ENCODE measurements around the gene ZNF70.
"Not testable (repeated sequence)": the region's sequence is repeated elsewhere in the genome, so short reads cannot be mapped to it uniquely, and the experiment has no call there.

ZNF70 gene

DNA sequence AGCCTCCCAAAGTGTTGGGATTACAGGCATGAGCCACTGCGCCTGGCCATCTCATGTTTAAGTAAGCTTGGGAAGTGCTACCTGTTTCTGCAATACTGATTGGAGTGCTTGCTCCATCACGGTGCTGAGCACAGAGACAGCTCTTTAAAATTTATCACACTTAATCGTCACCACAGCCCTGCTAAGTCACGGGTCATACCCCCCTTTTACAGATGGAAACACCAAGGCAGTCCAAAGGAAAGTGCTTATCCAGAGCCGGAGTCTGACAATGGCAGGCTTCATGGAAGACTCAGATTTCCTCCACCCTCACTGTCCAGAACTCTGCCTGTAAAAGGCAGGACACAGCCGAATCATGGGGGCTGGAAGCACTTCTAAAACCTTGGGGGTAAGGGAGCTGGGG is 9.1 kb upstream of the ZNF70 start:
- H3K4me3 ChIP-seq (ENCODE audit: low read depth, low read length): no peak overlapping the region

DNA sequence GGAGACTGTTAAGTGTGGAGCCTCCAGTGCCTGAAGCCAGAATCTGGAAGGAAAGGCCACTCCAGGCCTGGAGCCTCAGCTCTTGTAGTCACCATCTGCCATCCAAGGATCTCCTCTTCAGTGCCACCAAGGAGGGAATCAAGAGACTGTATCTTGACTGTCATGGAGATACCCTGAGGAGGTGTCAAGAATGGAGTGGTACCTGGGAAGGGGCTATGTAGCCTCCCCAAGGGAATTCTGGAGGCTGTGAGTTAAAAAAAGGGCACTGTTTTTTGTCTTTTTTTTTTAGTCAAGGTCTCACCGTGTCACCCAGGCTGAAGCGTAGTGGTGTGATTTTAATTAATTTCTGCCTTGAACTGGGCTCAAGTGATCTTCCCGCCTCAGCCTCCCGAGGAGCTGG is 8.7 kb upstream of the ZNF70 start:
- no peak overlapping the region for H3K4me3 ChIP-seq (ENCODE audit: low read depth, low read length)

DNA sequence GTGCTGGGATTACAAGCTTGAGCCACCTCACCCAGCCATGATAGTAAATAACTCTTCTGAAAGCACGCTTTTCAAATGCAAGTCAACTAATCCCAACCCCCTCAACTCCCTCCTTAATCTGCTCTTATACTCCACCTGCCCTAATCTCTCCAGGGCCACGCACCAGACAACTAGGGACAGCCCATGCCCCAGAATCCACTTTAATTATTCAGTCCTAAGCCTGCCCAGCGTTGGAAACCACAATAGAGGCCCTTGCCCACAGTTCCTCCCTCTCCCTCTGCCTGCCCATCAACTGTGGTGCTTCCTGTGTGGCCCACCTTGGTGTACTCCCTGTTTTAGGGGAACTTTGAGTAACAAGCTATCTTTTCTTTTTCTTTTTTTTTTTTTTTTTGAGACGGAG is 6.0 kb upstream of the ZNF70 start:
- H3K4me3 ChIP-seq (ENCODE audit: low read depth, low read length): no peak overlapping the region

GRCh38 chr22:23755711-23756110 is 4.8 kb upstream of the ZNF70 start:
- no peak overlapping the region for H3K4me3 ChIP-seq (ENCODE audit: low read depth, low read length)

DNA sequence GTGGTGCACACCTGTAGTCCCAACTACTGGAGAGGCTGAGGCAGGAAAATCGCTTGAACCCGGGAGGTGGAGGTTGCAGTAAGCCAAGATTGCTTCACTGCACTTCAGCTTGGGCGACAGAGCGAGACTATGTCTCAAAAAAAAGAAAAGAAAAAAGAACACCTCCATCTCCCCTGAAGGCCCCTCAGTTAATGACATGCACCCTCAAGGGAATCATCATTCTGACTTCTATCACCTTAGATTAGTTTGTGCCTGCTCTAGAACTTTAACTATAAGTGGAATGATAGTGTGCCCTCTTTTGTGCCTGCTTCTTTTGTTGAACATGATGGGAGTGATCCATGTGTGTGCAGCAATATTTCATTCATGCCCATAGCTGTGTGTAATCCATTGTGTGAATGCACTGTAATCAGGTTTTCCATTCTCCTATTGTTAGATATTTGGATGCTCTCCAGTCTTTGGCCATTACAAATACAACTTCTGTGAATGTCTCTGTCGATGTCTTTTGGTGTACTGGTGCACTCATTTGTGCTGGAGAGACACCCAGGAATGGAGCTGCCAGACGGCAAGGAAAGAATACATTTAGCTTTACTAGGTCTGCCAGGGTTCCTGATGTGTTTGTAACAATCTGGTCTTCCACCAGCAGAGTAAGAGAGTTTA is 4.2 kb upstream of the ZNF70 start:
- no peak overlapping the region for H3K4me3 ChIP-seq (ENCODE audit: low read depth, low read length)

GRCh38 chr22:23754220-23754919 is 3.5 kb upstream of the ZNF70 start, which contains the start of gene VPREB3:
TSS of gene VPREB3 (minus strand) at chr22:23754425. CDS start at chr22:23754363, 62 bp downstream.
- H3K4me3 ChIP-seq (ENCODE audit: low read depth, low read length): no peak within 1 kb of the TSS

- no peak overlapping the region for H3K4me3 ChIP-seq (ENCODE audit: low read depth, low read length)
Measured at GRCh38 chr22:23753385-23753784, 2.5 kb upstream of the ZNF70 start.

DNA sequence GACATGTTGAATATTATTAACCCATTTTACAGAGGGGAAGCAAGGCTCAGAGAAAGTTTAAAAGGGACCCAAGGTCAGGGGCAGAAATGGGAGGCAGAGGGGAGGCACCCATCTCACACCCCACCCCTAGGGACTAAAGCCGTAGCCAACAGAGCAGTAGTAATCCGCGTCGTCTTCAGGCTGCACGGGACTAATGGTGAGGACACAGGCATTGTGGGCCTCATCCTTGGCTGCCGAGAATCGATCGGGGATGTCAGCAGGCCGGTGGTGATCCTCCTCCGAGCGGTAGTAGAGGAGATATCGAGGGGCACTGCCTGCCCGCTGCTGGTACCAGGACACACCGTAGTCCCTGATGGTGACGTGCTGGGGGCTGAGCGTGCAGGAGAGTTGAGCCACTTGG is 1.8 kb upstream of the ZNF70 start:
- no peak overlapping the region for H3K4me3 ChIP-seq (ENCODE audit: low read depth, low read length)

DNA sequence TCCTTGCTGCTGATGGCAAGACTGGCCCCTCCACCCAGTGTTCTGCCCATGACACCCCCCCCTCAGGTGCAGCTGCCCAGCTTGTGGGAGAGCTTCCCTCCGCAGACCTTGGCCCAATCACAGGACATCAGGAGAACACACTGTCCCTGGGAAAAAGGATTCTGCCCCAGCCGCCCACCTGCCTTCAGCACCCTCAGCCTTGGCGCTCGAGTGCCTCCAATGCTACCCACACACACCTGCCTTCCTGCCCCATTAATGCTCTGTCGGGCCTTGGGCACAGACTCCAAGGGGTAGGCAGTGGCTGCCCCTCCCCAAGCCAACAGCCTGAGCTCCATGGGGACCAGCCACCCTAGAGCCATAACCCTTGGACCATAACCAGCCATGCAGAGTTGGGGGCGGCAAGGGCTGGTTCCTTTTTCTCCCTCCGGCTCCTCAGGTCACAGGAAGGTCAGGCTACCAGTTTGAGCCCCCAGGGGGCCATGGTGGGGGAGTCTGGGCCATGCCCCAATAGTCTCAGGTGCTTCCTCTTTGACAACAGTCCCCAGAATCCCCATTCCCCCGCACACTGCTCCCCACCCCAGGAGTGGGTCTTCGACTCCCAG is 1.3 kb upstream of the ZNF70 start:
- H3K4me3 ChIP-seq (ENCODE audit: low read depth, low read length): no peak overlapping the region

GRCh38 chr22:23751441-23751996 is 607 bp upstream of the ZNF70 start:
- peak overlapping the region; percentile 52 for H3K4me3 ChIP-seq (ENCODE audit: low read depth, low read length)

DNA sequence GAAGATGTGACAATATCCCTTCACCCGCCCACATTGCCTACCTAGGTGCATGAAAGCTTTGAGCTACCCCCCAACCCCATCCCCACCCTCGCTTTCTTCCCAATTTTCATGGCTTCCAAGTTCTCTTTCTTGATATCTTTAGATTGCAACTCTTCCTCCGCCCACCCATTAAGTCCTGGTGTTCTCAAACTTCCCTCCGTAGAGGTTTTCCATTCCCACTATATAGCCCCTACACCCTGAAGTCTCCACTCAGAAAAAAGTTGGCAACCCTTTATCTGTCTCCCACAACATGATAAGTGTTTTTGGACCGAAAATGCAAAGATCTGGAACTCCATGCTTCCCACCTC is 572 bp downstream of the ZNF70 start:
- H3K4me3 ChIP-seq (ENCODE audit: low read depth, low read length): peak overlapping the region; percentile 62

GRCh38 chr22:23749841-23750301 is 1.0 kb downstream of the ZNF70 start:
- H3K4me3 ChIP-seq (ENCODE audit: low read depth, low read length): no peak overlapping the region

DNA sequence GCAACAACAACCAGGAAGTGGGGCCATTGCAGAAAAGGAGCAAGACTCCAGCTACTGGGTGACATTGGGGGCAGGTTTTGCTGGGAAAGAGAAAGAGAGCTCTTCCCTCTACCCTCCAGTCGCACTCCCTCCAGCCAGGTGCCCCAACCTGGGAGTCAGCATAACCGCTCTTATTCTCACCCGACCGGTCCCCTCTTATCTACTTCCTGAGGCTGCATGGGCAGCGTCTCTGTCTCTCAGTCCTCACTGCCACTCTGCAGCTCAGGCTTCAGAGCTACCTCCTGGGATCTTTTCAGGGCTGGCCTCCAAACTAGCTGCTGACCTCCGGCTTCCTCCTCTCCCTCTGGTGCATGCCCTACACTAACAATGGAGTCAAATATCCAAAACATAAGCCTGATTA is 5.1 kb downstream of the ZNF70 start:
- no peak overlapping the region for H3K4me3 ChIP-seq (ENCODE audit: low read depth, low read length)

DNA sequence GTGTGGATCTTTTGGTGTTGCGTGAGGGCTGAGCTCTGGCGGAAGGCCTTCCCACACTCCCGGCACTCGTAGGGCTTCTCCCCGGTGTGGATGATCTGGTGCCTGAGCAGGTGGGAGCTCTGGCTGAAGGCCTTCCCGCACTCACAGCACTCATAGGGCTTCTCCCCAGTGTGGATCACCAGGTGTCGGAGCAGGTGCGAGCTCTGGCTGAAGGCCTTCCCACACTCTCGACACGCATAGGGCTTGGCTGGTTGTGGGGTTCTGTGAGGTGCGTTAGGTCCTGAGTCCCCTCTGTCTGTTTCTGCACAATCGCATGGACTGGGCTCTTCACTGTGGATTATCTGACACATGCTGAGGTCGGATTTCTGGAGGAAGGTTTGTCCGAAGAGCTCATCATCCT is 6.4 kb downstream of the ZNF70 start:
- no peak overlapping the region for H3K4me3 ChIP-seq (ENCODE audit: low read depth, low read length)

- no peak overlapping the region for H3K4me3 ChIP-seq (ENCODE audit: low read depth, low read length)
Measured at GRCh38 chr22:23744001-23744400, 6.9 kb downstream of the ZNF70 start.

DNA sequence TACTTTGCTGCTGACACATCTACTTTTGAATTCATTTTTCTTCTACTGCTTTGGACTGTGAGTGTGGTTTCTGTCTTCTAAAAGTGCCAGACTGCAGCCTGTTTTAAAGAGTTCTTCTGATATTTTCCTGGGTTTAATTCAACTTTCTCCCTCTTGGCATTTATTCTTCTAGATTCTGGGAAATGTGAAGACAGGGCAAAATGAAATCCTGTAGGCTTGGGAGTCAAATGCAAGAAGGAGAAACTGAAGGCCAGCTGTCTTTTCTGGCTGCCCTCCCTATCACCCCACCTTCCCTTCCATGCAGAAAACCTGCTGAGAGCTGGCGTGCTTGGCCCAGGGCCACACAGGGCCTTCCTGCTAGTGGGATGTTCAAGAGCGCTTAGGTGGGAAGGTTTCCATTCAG is 7.6 kb downstream of the ZNF70 start:
- H3K4me3 ChIP-seq (ENCODE audit: low read depth, low read length): no peak overlapping the region

GRCh38 chr22:23742505-23743264 is 8.2 kb downstream of the ZNF70 start:
- no peak overlapping the region for H3K4me3 ChIP-seq (ENCODE audit: low read depth, low read length)

DNA sequence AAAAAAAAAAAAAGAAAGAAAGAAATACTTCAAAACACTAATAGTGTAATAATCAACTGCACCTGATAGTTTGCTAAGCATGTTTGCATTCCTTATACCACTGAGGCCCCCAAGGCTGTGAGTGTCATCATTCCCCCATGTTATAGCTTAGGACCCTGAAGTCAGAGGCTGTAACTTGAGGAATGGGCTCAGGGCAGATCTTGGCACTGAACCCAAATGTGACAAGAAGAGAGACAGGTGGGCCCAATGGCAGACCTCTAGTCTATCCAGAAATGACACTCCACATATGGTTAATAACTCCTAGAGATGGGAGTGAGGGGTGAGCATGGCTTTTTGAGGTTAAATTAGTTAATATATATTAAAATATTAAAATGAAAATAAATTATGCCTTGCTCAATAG is 13.2 kb downstream of the ZNF70 start:
- no peak overlapping the region for H3K4me3 ChIP-seq (ENCODE audit: low read depth, low read length)

DNA sequence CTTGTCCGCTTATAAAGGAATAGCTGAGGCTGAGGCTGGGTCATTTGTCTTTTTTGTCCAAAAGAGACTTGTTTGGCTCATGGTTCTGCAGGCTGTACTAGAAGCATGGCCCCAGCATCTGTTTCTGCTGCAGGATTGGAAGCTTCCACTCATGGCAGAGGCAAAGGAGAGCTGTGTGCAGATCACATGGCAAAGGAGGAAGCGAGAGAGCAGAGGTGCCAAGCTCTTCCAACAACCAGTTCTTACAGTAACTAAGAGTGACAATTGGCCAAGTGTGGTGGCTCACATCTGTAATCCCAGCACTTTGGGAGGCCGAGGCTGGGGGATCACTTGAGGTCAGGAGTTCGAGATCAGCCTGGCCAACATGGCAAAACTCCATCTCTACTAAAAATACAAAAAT is 22.8 kb downstream of the ZNF70 start:
- not testable (repeated sequence) for H3K4me3 ChIP-seq (ENCODE audit: low read depth, low read length)

DNA sequence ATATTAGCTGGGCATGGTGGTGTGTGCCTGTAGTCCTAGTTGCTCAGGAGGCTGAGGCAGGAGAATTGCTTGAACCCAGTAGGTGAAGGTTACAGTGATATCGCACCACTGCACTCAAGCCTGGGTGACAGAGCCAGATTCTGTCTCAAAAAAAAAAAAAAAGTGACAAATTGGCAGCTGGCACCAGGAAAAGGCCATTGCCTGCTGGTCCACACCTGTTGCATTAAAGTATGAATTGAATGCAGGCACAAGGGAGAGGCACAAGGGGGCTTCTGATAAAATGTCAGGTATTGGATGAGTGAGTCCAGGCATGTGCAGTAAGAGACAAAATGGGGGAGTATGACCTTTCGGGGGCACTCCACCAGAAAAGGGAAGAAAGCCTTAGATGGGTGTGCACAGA is 28.2 kb downstream of the ZNF70 start:
- no peak overlapping the region for H3K4me3 ChIP-seq (ENCODE audit: low read depth, low read length)

DNA sequence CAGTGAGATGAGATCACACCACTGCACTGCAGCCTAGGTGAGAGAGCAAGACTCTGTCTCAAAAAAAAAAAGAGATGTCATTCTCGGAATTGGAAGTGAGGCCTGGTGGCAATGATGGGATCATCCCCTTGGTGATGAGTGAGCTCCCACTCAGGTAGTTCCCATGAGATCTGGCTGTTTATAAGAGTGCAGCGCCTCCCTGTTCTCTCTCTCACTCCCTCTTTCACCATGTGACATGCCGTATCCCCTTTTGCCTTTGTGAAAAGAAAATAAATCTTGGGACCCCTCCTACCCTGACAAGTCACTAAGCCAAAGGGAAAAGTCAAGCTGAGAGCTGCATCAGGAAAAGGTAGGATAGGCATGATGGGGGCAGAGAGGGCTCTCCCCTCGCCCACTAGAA is 28.8 kb downstream of the ZNF70 start:
- H3K4me3 ChIP-seq (ENCODE audit: low read depth, low read length): no peak overlapping the region
